HCT116 (cell line): ENCODE results near the gene NDUFB2. TPM values are rescaled to one million over a fixed set of nuclear protein-coding genes. Genes with fewer than 3 reads are reported as not detected.

Experiments
- ATAC-seq: fragments of 200-7000 bp; cut with Tn5 transposase; 2 replicates; pipeline ENCODE4 v1.9.1; 2020; ENCODE audit warnings: mild to moderate bottlenecking, moderate library complexity
- BruUV-seq: library from RNA; stranded (reverse); fragments of 400-500 nt; replicated peaks from 2 replicates; lab custom pipeline; 2021; lab: Mats Ljungman, UMichigan
- CTCF ChIA-PET: fragments of 300-600 bp; sonication (Branson Sonifier 250); formaldehyde crosslinking; loops from one replicate; lab custom pipeline; 2021; ENCODE audit warnings: antibody characterized with exemption; lab: Charles Lee
- POLR2A ChIA-PET: fragments of 300-600, 350-600 bp; sonication (Branson Sonifier 250); formaldehyde crosslinking; loops from one replicate; lab custom pipeline; 2021; ENCODE audit warnings: antibody characterized with exemption; lab: Charles Lee
- RAD21 ChIA-PET, 2 experiments: fragments of 300-600 bp; sonication (Branson Sonifier 250); formaldehyde crosslinking; loops; one replicate each; lab custom pipeline; 2023; ENCODE audit warnings: low total read pairs in 2 of 2; ENCODE audit not compliant: uncharacterized antibody in 2 of 2, unreplicated experiment in 2 of 2, low non-redundant PET in 1 of 2; lab: Charles Lee
- DNase-seq: peaks from one replicate; pipeline ENCODE4 v3.0.0-alpha.2; 2010; ENCODE audit warnings: low read depth, low spot score
- H2AFZ ChIP-seq: fragments of 200-600 bp; shearing (Covaris generic), sonication (generic); 2 replicates; pipeline ENCODE4 v1.6.1; 2017; ENCODE audit warnings: low read depth, mixed run types, mixed read lengths, antibody characterized with exemption, low read length; ENCODE audit not compliant: poor library complexity, severe bottlenecking
- H3K27ac ChIP-seq: 2 replicates; pipeline ENCODE4 v1.5.1; 2012; ENCODE audit warnings: low read depth, low read length
- H3K27me3 ChIP-seq: fragments of 200-600 bp; sonication (generic); 2 replicates; pipeline ENCODE4 v1.6.1; 2016; ENCODE audit warnings: mixed run types, low read length, mixed read lengths; ENCODE audit not compliant: insufficient read depth
- H3K36me3 ChIP-seq, 2 experiments: fragments of 200-500 bp in 1 of 2; fragments of 200-600 bp in 1 of 2; sonication (Bioruptor generic) in 1 of 2; sonication (generic) in 1 of 2; 2 replicates each; pipeline versions ENCODE4 v1.5.1 to v1.6.1; 2014 to 2016; ENCODE audit warnings: low read length in 2 of 2, inconsistent platforms in 1 of 2, mixed read lengths in 1 of 2, mixed run types in 1 of 2; ENCODE audit not compliant: insufficient read depth in 2 of 2, control insufficient read depth in 1 of 2
- H3K4me1 ChIP-seq, 2 experiments: fragments of 200-600 bp in 1 of 2; sonication (generic) in 1 of 2; 2 replicates each; pipeline versions ENCODE4 v1.5.1 to v1.6.1; 2012 to 2017; ENCODE audit warnings: low read length in 2 of 2, inconsistent platforms in 1 of 2, mild to moderate bottlenecking in 1 of 2, mixed read lengths in 1 of 2, mixed run types in 1 of 2, moderate library complexity in 1 of 2; ENCODE audit not compliant: insufficient read depth in 2 of 2, control insufficient read depth in 1 of 2
- H3K4me2 ChIP-seq: fragments of 200-600 bp; sonication (generic); 2 replicates; pipeline ENCODE4 v1.6.1; 2017; ENCODE audit warnings: mixed run types, low read length, mixed read lengths
- H3K4me3 ChIP-seq, 2 experiments: fragments of 200-600 bp in 1 of 2; sonication (generic) in 1 of 2; replicated peaks in 1 of 2; 2 replicates each; pipeline ENCODE4 v1.5.1; 2011 to 2016; ENCODE audit warnings: low read length in 2 of 2, control low read depth in 1 of 2, low read depth in 1 of 2, mild to moderate bottlenecking in 1 of 2, mixed read lengths in 1 of 2, mixed run types in 1 of 2
- H3K79me2 ChIP-seq: fragments of 200-600 bp; sonication (generic); 2 replicates; pipeline ENCODE4 v1.6.1; 2017; ENCODE audit warnings: mild to moderate bottlenecking, mixed run types, low read length, moderate library complexity, mixed read lengths; ENCODE audit not compliant: insufficient read depth
- H3K9ac ChIP-seq: fragments of 200-600 bp; sonication (generic); 2 replicates; pipeline ENCODE4 v1.6.1; 2016; ENCODE audit warnings: low read length, mixed read lengths
- H3K9me2 ChIP-seq: fragments of 200-600 bp; sonication (generic), shearing (Covaris generic); 2 replicates; pipeline ENCODE4 v1.6.1; 2017; ENCODE audit warnings: mixed run types, mild to moderate bottlenecking, moderate library complexity; ENCODE audit not compliant: insufficient read depth
- H3K9me3 ChIP-seq, 2 experiments: fragments of 200-500 bp in 1 of 2; fragments of 200-600 bp in 1 of 2; sonication (Bioruptor generic) in 1 of 2; sonication (generic) in 1 of 2; 2 replicates each; pipeline ENCODE4 v1.6.1; 2014 to 2017; ENCODE audit warnings: low read length in 2 of 2, mixed read lengths in 2 of 2, inconsistent platforms in 1 of 2, low read depth in 1 of 2, mild to moderate bottlenecking in 1 of 2, mixed run types in 1 of 2, moderate library complexity in 1 of 2; ENCODE audit not compliant: control insufficient read depth in 1 of 2, insufficient read depth in 1 of 2
- H4K20me1 ChIP-seq: fragments of 200-600 bp; sonication (generic), shearing (Covaris generic); 2 replicates; pipeline ENCODE4 v1.6.1; 2017; ENCODE audit warnings: mixed run types, mild to moderate bottlenecking, moderate library complexity; ENCODE audit not compliant: insufficient read depth
- CEBPB ChIP-seq: IDR thresholded peaks from 2 replicates; pipeline ENCODE4 v1.6.1; 2012; ENCODE audit warnings: low read depth
- POLR2A ChIP-seq: IDR thresholded peaks from 2 replicates; pipeline ENCODE4 v1.7.0; 2011; ENCODE audit warnings: borderline replicate concordance; ENCODE audit not compliant: insufficient read depth, insufficient read length; ENCODE audit errors: extremely low read depth
- YY1 ChIP-seq: IDR thresholded peaks from 2 replicates; pipeline ENCODE4 v1.6.1; 2011; ENCODE audit warnings: low read length, low read depth, moderate library complexity, mild to moderate bottlenecking; ENCODE audit not compliant: insufficient replicate concordance; ENCODE audit errors: extremely low read depth
- ZNF274 ChIP-seq: fragments of 200-500 bp; sonication (Bioruptor generic); IDR thresholded peaks from 2 replicates; pipeline ENCODE4 v1.6.1; 2014; ENCODE audit warnings: mild to moderate bottlenecking, low read depth, low read length, inconsistent platforms
- intact Hi-C: fragments of 100-400 bp; cut with micrococcal nuclease; formaldehyde crosslinking; loops from 2 replicates; pipeline ENCODE4 v1.10.0; 2022
- total RNA-seq: library from RNA; stranded (reverse); gene quantifications from one replicate; pipeline ENCODE4 v1.2.1, GENCODE V29; 2021; ENCODE audit not compliant: unreplicated experiment
- TF ChIP-seq, protein P1 (sequence below): IDR thresholded peaks from 2 replicates; pipeline ENCODE4 v1.6.1; 2012; ENCODE audit warnings: low read depth

Gene NDUFB2
- total RNA-seq, 1 experiment from 2014 or later: 143 TPM

DNA sequence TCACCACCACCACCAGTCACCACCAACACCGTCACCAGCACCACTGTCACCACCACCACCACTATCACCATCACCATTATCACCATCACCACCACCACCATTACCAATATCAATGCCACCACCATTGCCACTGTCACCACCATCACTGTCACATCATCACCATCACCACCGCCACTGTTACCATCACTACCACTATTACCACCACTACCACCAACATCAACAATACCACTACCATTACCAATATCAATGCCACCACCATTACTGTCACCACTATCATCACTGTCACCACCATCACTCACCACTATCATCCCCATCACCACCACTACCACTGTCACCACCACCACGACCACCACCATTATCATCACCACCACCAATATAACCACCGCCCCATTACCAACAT is 41.8 kb upstream of the NDUFB2 start:
- ChIA-PET POLR2A (no interaction called here), CTCF (no interaction called here), RAD21 (no interaction called here)
- no peaks in the 10 kb centered on the region for H3K36me3 ChIP-seq
- H3K4me3 ChIP-seq: no peak overlapping the region
- TF ChIP-seq ZNF274 (no peak), YY1 (no peak), CEBPB (no peak), POLR2A (no peak)
- TF ChIP-seq, protein P1, sequence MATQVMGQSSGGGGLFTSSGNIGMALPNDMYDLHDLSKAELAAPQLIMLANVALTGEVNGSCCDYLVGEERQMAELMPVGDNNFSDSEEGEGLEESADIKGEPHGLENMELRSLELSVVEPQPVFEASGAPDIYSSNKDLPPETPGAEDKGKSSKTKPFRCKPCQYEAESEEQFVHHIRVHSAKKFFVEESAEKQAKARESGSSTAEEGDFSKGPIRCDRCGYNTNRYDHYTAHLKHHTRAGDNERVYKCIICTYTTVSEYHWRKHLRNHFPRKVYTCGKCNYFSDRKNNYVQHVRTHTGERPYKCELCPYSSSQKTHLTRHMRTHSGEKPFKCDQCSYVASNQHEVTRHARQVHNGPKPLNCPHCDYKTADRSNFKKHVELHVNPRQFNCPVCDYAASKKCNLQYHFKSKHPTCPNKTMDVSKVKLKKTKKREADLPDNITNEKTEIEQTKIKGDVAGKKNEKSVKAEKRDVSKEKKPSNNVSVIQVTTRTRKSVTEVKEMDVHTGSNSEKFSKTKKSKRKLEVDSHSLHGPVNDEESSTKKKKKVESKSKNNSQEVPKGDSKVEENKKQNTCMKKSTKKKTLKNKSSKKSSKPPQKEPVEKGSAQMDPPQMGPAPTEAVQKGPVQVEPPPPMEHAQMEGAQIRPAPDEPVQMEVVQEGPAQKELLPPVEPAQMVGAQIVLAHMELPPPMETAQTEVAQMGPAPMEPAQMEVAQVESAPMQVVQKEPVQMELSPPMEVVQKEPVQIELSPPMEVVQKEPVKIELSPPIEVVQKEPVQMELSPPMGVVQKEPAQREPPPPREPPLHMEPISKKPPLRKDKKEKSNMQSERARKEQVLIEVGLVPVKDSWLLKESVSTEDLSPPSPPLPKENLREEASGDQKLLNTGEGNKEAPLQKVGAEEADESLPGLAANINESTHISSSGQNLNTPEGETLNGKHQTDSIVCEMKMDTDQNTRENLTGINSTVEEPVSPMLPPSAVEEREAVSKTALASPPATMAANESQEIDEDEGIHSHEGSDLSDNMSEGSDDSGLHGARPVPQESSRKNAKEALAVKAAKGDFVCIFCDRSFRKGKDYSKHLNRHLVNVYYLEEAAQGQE: no peak
- no peaks in the 10 kb centered on the region for H3K9me2 ChIP-seq
- peaks cover 0 to 11% of the 10 kb centered on the region in 2 experiments; a peak in 1 of 4 replicates for H3K4me1 ChIP-seq
- intact Hi-C loops: no loop called here
- no peaks in the 10 kb centered on the region for H4K20me1 ChIP-seq
- no peak overlapping the region for H2AFZ ChIP-seq
- no peaks in the 10 kb centered on the region for H3K9me3 ChIP-seq
- H3K4me2 ChIP-seq: no peak overlapping the region
- H3K27me3 ChIP-seq: no peaks in the 10 kb centered on the region
- H3K27ac ChIP-seq: no peak overlapping the region
- no peak overlapping the region for H3K9ac ChIP-seq
- DNase-seq (no peak), ATAC-seq (no peak)
- BruUV-seq: no TSS peak
- no peaks in the 10 kb centered on the region for H3K79me2 ChIP-seq
